HG02884 (cell line): ENCODE results near the gene TAB3.

Experiments
- ATAC-seq: cut with Tn5 transposase; IDR thresholded peaks from one replicate; pipeline ENCODE4 v1.9.1; 2021; ENCODE audit warnings: mild to moderate bottlenecking, moderate library complexity; ENCODE audit not compliant: unreplicated experiment

Gene TAB3

DNA sequence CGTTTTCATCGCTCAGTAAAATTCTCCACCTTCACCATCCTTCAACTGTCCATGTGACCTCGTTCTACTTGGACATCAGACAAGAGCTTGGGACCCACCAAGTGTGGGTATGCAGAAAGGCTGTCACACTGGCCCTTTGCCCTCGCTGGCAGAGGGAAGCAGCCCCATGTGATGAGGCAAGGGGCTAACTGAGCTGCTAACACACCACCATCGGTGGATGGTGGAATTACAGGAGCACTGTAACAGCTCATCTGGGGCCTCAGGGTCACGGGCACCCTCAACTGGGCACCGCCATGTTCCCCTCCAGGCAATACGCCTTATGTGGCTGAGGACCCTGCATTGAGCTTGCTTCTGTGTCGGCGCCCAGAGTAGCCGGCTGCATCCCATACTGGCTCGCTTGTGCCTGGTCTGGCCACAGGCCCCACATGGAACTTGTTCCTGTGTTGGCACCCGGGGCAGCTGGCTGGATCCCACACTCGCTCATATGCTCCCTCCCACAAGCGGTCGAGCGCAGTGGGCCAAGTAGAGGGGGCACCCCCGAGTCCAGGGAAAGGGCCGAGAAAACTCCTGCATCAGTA is 109.5 kb downstream of the TAB3 start:
- no peak for ATAC-seq

DNA sequence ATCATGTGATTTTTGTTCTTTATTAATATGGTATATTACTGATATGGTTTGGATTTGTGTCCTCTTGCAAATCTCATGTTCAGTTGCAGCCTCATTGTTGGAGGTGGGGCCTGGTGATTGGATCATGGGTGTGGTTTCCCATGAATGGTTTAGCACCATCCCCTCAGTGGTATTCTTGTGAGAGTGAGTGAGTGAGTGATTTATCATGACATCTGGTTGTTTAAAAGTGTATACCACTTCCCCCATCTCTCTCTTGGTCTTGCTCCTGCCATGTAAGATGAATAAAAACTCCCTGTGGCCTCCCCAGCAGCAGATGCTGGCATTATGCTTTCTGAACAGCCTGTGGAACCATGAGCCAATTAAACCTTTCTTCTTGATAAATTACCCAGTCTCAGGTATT is 111.5 kb downstream of the TAB3 start:
- no peak for ATAC-seq
